Glutamatergic neuron (in vitro differentiated cells): ENCODE data around the gene CHD2. TPM values are rescaled to one million over a fixed set of nuclear protein-coding genes. Genes with fewer than 3 reads are reported as not detected.

ENCODE experiments used
- DNase-seq: peaks from one replicate; pipeline ENCODE4 v3.0.0; 2022
- H3K27ac Mint-ChIP-seq: one replicate; pipeline ENCODE4 v1.8.0; 2020; ENCODE audit warnings: mild to moderate bottlenecking, mixed read lengths, inconsistent platforms; ENCODE audit not compliant: unreplicated experiment
- H3K27me3 Mint-ChIP-seq: one replicate; pipeline ENCODE4 v1.8.0; 2020; ENCODE audit warnings: mild to moderate bottlenecking, moderate library complexity, mixed read lengths, inconsistent platforms; ENCODE audit not compliant: unreplicated experiment
- H3K36me3 Mint-ChIP-seq: one replicate; pipeline ENCODE4 v1.8.0; 2020; ENCODE audit warnings: mild to moderate bottlenecking, mixed read lengths, inconsistent platforms; ENCODE audit not compliant: unreplicated experiment
- H3K4me1 Mint-ChIP-seq: one replicate; pipeline ENCODE4 v1.8.0; 2020; ENCODE audit warnings: mild to moderate bottlenecking, low read depth, mixed read lengths, inconsistent platforms; ENCODE audit not compliant: unreplicated experiment
- H3K4me3 Mint-ChIP-seq: one replicate; pipeline ENCODE4 v1.8.0; 2020; ENCODE audit warnings: mild to moderate bottlenecking, mixed read lengths, inconsistent platforms; ENCODE audit not compliant: unreplicated experiment
- H3K9me3 Mint-ChIP-seq: one replicate; pipeline ENCODE4 v1.8.0; 2020; ENCODE audit warnings: mild to moderate bottlenecking, moderate library complexity, mixed read lengths, inconsistent platforms; ENCODE audit not compliant: unreplicated experiment
- CTCF ChIP-seq: fragments of 200-600 bp; sonication (generic); IDR thresholded peaks from one replicate; pipeline ENCODE4 v1.5.0; 2021; ENCODE audit not compliant: partially characterized antibody, unreplicated experiment
- total RNA-seq: library from RNA; stranded (reverse); fragmentation: NEBNext Ultra II Directional; extraction: Animal tissue kit (Norgen Biotek cat#: 25700); gene quantifications from one replicate; pipeline ENCODE4 v1.2.1, GENCODE V29; 2021; ENCODE audit not compliant: unreplicated experiment

The CHD2 gene
- total RNA-seq, 1 donor from 2014 or later, result 201 TPM

GRCh38 chr15:93047621-93048425, 147.7 kb downstream of the CHD2 start:
- peaks cover 21% of the 10 kb centered on the region for H3K36me3 Mint-ChIP-seq
- no peak overlapping the region for H3K4me3 Mint-ChIP-seq
- DNase-seq, result no peak
- H3K4me1 Mint-ChIP-seq, result peaks cover 15% of the 10 kb centered on the region
- peaks cover 19% of the 10 kb centered on the region for H3K27me3 Mint-ChIP-seq
- TF ChIP-seq CTCF, result no peak
- peak overlapping the region; percentile 52 for H3K27ac Mint-ChIP-seq
- peaks cover 22% of the 10 kb centered on the region for H3K9me3 Mint-ChIP-seq

- DNase-seq, result no peak
- Mint-ChIP-seq H3K27me3 (peaks cover 15% of the 10 kb centered on the region), H3K9me3 (peaks cover 16% of the 10 kb centered on the region), H3K27ac (no peak overlapping the region), H3K4me1 (peaks cover 9% of the 10 kb centered on the region), H3K36me3 (peaks cover 16% of the 10 kb centered on the region), H3K4me3 (no peak overlapping the region)
- TF ChIP-seq CTCF, result no peak
Observed at GRCh38 chr15:93048426-93048721, 148.2 kb downstream of the CHD2 start.

- peaks cover 16% of the 10 kb centered on the region for H3K27me3 Mint-ChIP-seq
- peaks cover 16% of the 10 kb centered on the region for H3K9me3 Mint-ChIP-seq
- peaks cover 19% of the 10 kb centered on the region for H3K36me3 Mint-ChIP-seq
- no peak overlapping the region for H3K4me3 Mint-ChIP-seq
- H3K27ac Mint-ChIP-seq, result no peak overlapping the region
- DNase-seq, result no peak
- H3K4me1 Mint-ChIP-seq, result peaks cover 9% of the 10 kb centered on the region
- TF ChIP-seq CTCF, result no peak
Observed at GRCh38 chr15:93048759-93049161, 148.6 kb downstream of the CHD2 start.

- no peak overlapping the region for H3K4me3 Mint-ChIP-seq
- H3K9me3 Mint-ChIP-seq, result peaks cover 16% of the 10 kb centered on the region
- no peak for TF ChIP-seq CTCF
- peak overlapping the region; percentile 64 for H3K27ac Mint-ChIP-seq
- DNase-seq, result no peak
- peaks cover 16% of the 10 kb centered on the region for H3K27me3 Mint-ChIP-seq
- H3K36me3 Mint-ChIP-seq, result peaks cover 20% of the 10 kb centered on the region
- H3K4me1 Mint-ChIP-seq, result peaks cover 9% of the 10 kb centered on the region
Observed at GRCh38 chr15:93049233-93049632, 149.1 kb downstream of the CHD2 start.

- Mint-ChIP-seq H3K27me3 (peaks cover 16% of the 10 kb centered on the region), H3K36me3 (peaks cover 24% of the 10 kb centered on the region), H3K4me3 (no peak overlapping the region), H3K27ac (no peak overlapping the region), H3K4me1 (peaks cover 9% of the 10 kb centered on the region), H3K9me3 (peaks cover 18% of the 10 kb centered on the region)
- DNase-seq, result no peak
- no peak for TF ChIP-seq CTCF
Observed at GRCh38 chr15:93049914-93050578, 149.9 kb downstream of the CHD2 start.
